Nephron (organoid): ENCODE measurements around the gene GPC5.

ENCODE experiments used
- H3K27ac Mint-ChIP-seq, 3 experiments: 2 replicates each; pipeline ENCODE4 v1.8.0; 2020; ENCODE audit warnings: mixed read lengths in 3 of 3, mild to moderate bottlenecking in 2 of 3, moderate library complexity in 1 of 3
- H3K27me3 Mint-ChIP-seq: 2 replicates; pipeline ENCODE4 v1.8.0; 2021; ENCODE audit warnings: low read depth, mild to moderate bottlenecking, moderate library complexity, mixed read lengths
- H3K36me3 Mint-ChIP-seq: 2 replicates; pipeline ENCODE4 v1.8.0; 2020; ENCODE audit warnings: low read depth, mixed read lengths
- H3K4me1 Mint-ChIP-seq: 2 replicates; pipeline ENCODE4 v1.8.0; 2020; ENCODE audit warnings: mixed read lengths
- H3K4me3 Mint-ChIP-seq, 3 experiments: 2 replicates each; pipeline ENCODE4 v1.8.0; 2020; ENCODE audit warnings: mild to moderate bottlenecking in 3 of 3, mixed read lengths in 3 of 3, moderate library complexity in 2 of 3
- H3K9me3 Mint-ChIP-seq: 2 replicates; pipeline ENCODE4 v1.8.0; 2020; ENCODE audit warnings: mixed read lengths
- TF ChIP-seq, protein P1 (sequence below), 3 experiments: fragments of 200-600 bp; sonication (generic); IDR thresholded peaks; one replicate each; pipeline ENCODE4 v1.5.0; 2021; ENCODE audit warnings: antibody characterized with exemption in 3 of 3; ENCODE audit not compliant: unreplicated experiment in 3 of 3

Gene GPC5

DNA sequence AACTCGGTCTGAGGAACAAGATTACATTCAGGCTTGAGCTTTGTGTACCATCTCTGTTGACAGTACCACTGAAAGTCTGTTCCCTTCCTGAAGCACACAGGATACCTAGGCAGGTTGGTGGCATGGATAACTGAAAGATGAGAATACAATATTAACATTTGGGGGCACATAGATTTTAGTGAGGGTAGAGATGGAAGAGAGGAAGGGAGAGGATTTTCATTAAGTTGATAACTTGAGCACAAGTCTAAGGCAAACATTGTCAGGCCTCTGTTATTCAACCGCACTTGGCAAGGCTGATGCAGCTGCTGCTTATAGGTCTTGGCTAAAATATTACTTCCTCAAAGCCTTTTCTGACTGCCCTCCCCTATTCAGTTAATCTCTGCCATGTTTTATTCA, 40.0 kb upstream of the GPC5 start:
- Mint-ChIP-seq H3K4me1 (peaks cover 27% of the 10 kb centered on the region), H3K36me3 (peaks cover 43% of the 10 kb centered on the region), H3K27me3 (no peaks in the 10 kb centered on the region), H3K27ac (peak overlapping the region; percentile 0 to 45 (median 10)), H3K4me3 (no peak overlapping the region), H3K9me3 (no peaks in the 10 kb centered on the region)
- TF ChIP-seq, protein P1, sequence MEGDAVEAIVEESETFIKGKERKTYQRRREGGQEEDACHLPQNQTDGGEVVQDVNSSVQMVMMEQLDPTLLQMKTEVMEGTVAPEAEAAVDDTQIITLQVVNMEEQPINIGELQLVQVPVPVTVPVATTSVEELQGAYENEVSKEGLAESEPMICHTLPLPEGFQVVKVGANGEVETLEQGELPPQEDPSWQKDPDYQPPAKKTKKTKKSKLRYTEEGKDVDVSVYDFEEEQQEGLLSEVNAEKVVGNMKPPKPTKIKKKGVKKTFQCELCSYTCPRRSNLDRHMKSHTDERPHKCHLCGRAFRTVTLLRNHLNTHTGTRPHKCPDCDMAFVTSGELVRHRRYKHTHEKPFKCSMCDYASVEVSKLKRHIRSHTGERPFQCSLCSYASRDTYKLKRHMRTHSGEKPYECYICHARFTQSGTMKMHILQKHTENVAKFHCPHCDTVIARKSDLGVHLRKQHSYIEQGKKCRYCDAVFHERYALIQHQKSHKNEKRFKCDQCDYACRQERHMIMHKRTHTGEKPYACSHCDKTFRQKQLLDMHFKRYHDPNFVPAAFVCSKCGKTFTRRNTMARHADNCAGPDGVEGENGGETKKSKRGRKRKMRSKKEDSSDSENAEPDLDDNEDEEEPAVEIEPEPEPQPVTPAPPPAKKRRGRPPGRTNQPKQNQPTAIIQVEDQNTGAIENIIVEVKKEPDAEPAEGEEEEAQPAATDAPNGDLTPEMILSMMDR (IDR thresholded peaks at IDR 0.05; ENCODE audit: unreplicated experiment in 3 of 3): no peak

DNA sequence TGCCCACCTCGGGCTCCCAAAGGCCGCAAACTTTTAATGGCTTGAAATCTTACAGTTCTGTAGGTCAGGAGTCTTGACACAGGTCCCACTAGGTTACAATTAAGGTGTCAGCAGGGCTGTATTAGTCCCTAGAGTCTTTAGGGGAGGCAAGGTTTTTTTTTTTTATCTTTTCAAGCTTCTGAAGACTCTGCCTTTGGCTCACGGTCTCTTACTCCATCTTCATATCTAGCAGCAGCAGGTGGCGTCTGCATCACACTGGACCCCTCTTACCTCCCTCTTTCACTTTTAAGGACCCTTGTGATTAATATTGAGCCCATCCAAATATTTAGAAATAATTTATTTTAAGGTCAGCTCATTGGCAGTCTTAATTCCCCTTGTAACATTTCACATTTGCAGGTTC, 39.3 kb upstream of the GPC5 start:
- Mint-ChIP-seq H3K27me3 (no peaks in the 10 kb centered on the region), H3K36me3 (peaks cover 35% of the 10 kb centered on the region), H3K4me3 (no peak overlapping the region), H3K27ac (peak overlapping the region in 2 of 3 experiments; percentile 7 to 13), H3K9me3 (no peaks in the 10 kb centered on the region), H3K4me1 (peaks cover 26% of the 10 kb centered on the region)
- TF ChIP-seq, protein P1 (IDR thresholded peaks at IDR 0.05; ENCODE audit: unreplicated experiment in 3 of 3): no peak

GRCh38 chr13:91359631-91360030, 38.8 kb upstream of the GPC5 start:
- Mint-ChIP-seq H3K27me3 (no peaks in the 10 kb centered on the region), H3K36me3 (peaks cover 30% of the 10 kb centered on the region), H3K4me3 (no peak overlapping the region), H3K4me1 (peaks cover 24% of the 10 kb centered on the region), H3K9me3 (no peaks in the 10 kb centered on the region), H3K27ac (peak overlapping the region in 1 of 3 experiments; percentile 13)
- TF ChIP-seq, protein P1 (IDR thresholded peaks at IDR 0.05; ENCODE audit: unreplicated experiment in 3 of 3): no peak

- Mint-ChIP-seq H3K9me3 (no peaks in the 10 kb centered on the region), H3K27ac (peak overlapping the region in 2 of 3 experiments; percentile 1), H3K27me3 (no peaks in the 10 kb centered on the region), H3K4me3 (no peak overlapping the region), H3K4me1 (peaks cover 21% of the 10 kb centered on the region), H3K36me3 (peaks cover 24% of the 10 kb centered on the region)
- TF ChIP-seq, protein P1 (IDR thresholded peaks at IDR 0.05; ENCODE audit: unreplicated experiment in 3 of 3): no peak
These were observed 38.1 kb upstream of the GPC5 start for GRCh38 chr13:91360246-91360751.

DNA sequence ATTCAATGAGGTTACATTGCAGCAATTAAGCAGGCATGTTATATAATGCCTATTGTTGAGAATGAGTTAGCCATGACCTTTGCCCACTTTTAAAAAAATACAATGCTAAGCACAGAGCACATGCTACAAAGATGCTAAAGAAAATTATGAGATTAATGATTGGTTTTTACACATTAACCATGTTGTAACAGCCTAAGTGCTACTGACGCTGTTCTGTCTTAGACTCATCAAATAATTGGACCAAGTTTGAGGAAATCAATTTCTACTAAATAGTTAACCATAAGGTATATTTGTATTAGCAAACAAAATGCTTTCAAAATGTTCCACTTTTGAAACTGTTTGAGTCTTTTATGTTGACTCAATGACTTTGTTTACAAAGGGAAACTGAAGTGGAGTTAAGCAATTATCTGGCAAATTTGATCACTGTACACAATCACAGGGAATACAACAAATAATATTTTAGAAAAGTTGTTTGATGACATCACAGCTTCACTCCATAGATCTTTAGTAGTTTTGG, 36.6 kb upstream of the GPC5 start:
- TF ChIP-seq, protein P1 (IDR thresholded peaks at IDR 0.05; ENCODE audit: unreplicated experiment in 3 of 3): no peak

DNA sequence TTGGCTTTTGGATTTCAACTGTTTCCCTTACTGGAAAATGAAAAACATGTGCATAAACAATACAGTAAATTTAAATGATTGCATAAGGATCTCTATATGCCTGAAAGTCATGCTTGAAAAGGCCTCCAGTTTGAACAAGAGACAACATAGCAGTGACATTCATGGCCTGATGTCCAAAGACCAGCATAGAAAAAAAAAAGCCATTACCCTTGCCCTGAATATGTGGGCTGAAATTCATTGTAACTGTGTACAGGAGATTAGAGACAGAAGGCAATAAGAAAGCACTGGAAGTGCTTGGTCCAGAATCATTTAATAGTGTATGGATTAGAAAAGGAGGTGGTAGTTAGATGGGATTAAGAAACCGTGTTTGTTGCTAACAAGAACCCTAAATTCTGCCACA, 35.5 kb upstream of the GPC5 start:
- no peaks in the 10 kb centered on the region for H3K36me3 Mint-ChIP-seq
- no peak overlapping the region for H3K4me3 Mint-ChIP-seq

More for the DNA sequence above, 36.6 kb upstream of the GPC5 start:
- no peaks in the 10 kb centered on the region for H3K27me3 Mint-ChIP-seq
- peaks cover 8% of the 10 kb centered on the region for H3K36me3 Mint-ChIP-seq
- no peak overlapping the region for H3K4me3 Mint-ChIP-seq
- no peak overlapping the region for H3K27ac Mint-ChIP-seq
- no peaks in the 10 kb centered on the region for H3K9me3 Mint-ChIP-seq
- H3K4me1 Mint-ChIP-seq: peaks cover 14% of the 10 kb centered on the region

More for the DNA sequence above, 35.5 kb upstream of the GPC5 start:
- Mint-ChIP-seq H3K9me3 (no peaks in the 10 kb centered on the region), H3K27me3 (no peaks in the 10 kb centered on the region), H3K4me1 (peaks cover 6% of the 10 kb centered on the region), H3K27ac (peak overlapping the region in 1 of 3 experiments; percentile 22)
- TF ChIP-seq, protein P1 (IDR thresholded peaks at IDR 0.05; ENCODE audit: unreplicated experiment in 3 of 3): no peak
